CD14-positive monocyte (primary cell): ENCODE data around the gene THEMIS. TPM values are rescaled to one million over a fixed set of nuclear protein-coding genes. Genes with fewer than 3 reads are reported as not detected.

Source experiments
- DNase-seq, 3 donors: peaks; one replicate each; pipeline ENCODE4 v3.0.0-alpha.2; 2011 to 2022
- H2AFZ ChIP-seq: 2 replicates; pipeline ENCODE4 v1.6.0; 2012; ENCODE audit warnings: mild to moderate bottlenecking, low read depth, low read length, inconsistent platforms; ENCODE audit not compliant: insufficient read depth, poor library complexity, severe bottlenecking
- H3K27ac ChIP-seq, 2 donors: 1 replicate in 1 of 2; 2 replicates in 1 of 2; pipeline ENCODE4 v1.5.1; 2012 to 2013; ENCODE audit warnings: low read length in 2 of 2, control low read depth in 1 of 2, inconsistent platforms in 1 of 2, low read depth in 1 of 2, mild to moderate bottlenecking in 1 of 2
- H3K27me3 ChIP-seq, 2 donors: one replicate each; pipeline versions ENCODE4 v1.6.0 to v1.6.1; 2011 to 2013; ENCODE audit warnings: low read length in 2 of 2; ENCODE audit not compliant: control insufficient read depth in 2 of 2, insufficient read depth in 2 of 2
- H3K36me3 ChIP-seq, 2 donors: replicated peaks in 1 of 2; 1 replicate in 1 of 2; 2 replicates in 1 of 2; pipeline versions ENCODE4 v1.5.1 to v1.6.1; 2012 to 2013; ENCODE audit warnings: low read length in 2 of 2, control low read depth in 1 of 2, inconsistent platforms in 1 of 2, mild to moderate bottlenecking in 1 of 2; ENCODE audit not compliant: insufficient read depth in 2 of 2, control insufficient read depth in 1 of 2
- H3K4me1 ChIP-seq, 2 donors: 1 replicate in 1 of 2; 2 replicates in 1 of 2; pipeline versions ENCODE4 v1.5.1 to v1.6.1; 2012 to 2013; ENCODE audit warnings: low read length in 2 of 2, control low read depth in 1 of 2, inconsistent platforms in 1 of 2, mild to moderate bottlenecking in 1 of 2, moderate library complexity in 1 of 2; ENCODE audit not compliant: insufficient read depth in 2 of 2, control insufficient read depth in 1 of 2
- H3K4me2 ChIP-seq: replicated peaks from 2 replicates; pipeline ENCODE3; 2012; ENCODE audit warnings: low read length, moderate library complexity, mild to moderate bottlenecking; ENCODE audit not compliant: poor library complexity, severe bottlenecking; ENCODE audit errors: extremely low read depth
- H3K4me3 ChIP-seq, 3 experiments: fragments of 200-600 bp in 1 of 3; sonication (generic) in 1 of 3; replicated peaks in 1 of 3; 1 replicate in 2 of 3; 2 replicates in 1 of 3; pipeline ENCODE4 v1.5.1; 2011 to 2013; ENCODE audit warnings: low read length in 3 of 3, mild to moderate bottlenecking in 3 of 3, control low read depth in 2 of 3, low read depth in 2 of 3, inconsistent platforms in 1 of 3, moderate library complexity in 1 of 3
- H3K79me2 ChIP-seq: 2 replicates; pipeline ENCODE4 v1.6.0; 2012; ENCODE audit warnings: mild to moderate bottlenecking, control low read depth, inconsistent platforms, low read length, moderate library complexity; ENCODE audit not compliant: insufficient read depth
- H3K9ac ChIP-seq: 2 replicates; pipeline ENCODE4 v1.6.0; 2017; ENCODE audit warnings: low read length, mild to moderate bottlenecking; ENCODE audit not compliant: insufficient read depth, poor library complexity, severe bottlenecking
- H3K9me3 ChIP-seq, 2 donors: replicated peaks in 1 of 2; 1 replicate in 1 of 2; 2 replicates in 1 of 2; pipeline versions ENCODE4 v1.5.1 to v1.6.1; 2012 to 2013; ENCODE audit warnings: low read length in 2 of 2, control low read depth in 1 of 2; ENCODE audit not compliant: control insufficient read depth in 1 of 2, insufficient read depth in 1 of 2
- H4K20me1 ChIP-seq: 2 replicates; pipeline ENCODE4 v1.6.0; 2012; ENCODE audit warnings: mild to moderate bottlenecking, low read length, control low read depth, moderate library complexity; ENCODE audit not compliant: insufficient read depth
- H3K27ac Mint-ChIP-seq, 7 donors: one replicate each; pipeline ENCODE4 v1.8.0; 2020; ENCODE audit warnings: mild to moderate bottlenecking in 7 of 7, mixed read lengths in 7 of 7, moderate library complexity in 6 of 7, inconsistent platforms in 2 of 7
- H3K27me3 Mint-ChIP-seq, 3 donors: one replicate each; pipeline ENCODE4 v1.8.0; 2021 to 2022; ENCODE audit warnings: low read depth in 3 of 3, mild to moderate bottlenecking in 3 of 3, mixed read lengths in 3 of 3, moderate library complexity in 3 of 3, inconsistent platforms in 1 of 3
- H3K36me3 Mint-ChIP-seq, 2 donors: one replicate each; pipeline ENCODE4 v1.8.0; 2020; ENCODE audit warnings: mixed read lengths in 2 of 2, inconsistent platforms in 1 of 2, mild to moderate bottlenecking in 1 of 2
- H3K4me1 Mint-ChIP-seq: one replicate; pipeline ENCODE4 v1.8.0; 2020; ENCODE audit warnings: mild to moderate bottlenecking, mixed read lengths
- H3K4me3 Mint-ChIP-seq, 2 donors: one replicate each; pipeline ENCODE4 v1.8.0; 2020; ENCODE audit warnings: mild to moderate bottlenecking in 2 of 2, mixed read lengths in 2 of 2, moderate library complexity in 1 of 2
- H3K9me3 Mint-ChIP-seq, 7 donors: one replicate each; pipeline ENCODE4 v1.8.0; 2020 to 2022; ENCODE audit warnings: mixed read lengths in 7 of 7, mild to moderate bottlenecking in 6 of 7, moderate library complexity in 6 of 7, inconsistent platforms in 2 of 7
- CTCF ChIP-seq: fragments of 200-600 bp; IDR thresholded peaks from one replicate; pipeline ENCODE4 v1.8.0; 2022; ENCODE audit warnings: antibody characterized with exemption, mild to moderate bottlenecking
- intact Hi-C, 2 donors: fragments of 100-400 bp; cut with micrococcal nuclease; formaldehyde crosslinking; loops; one replicate each; pipeline versions ENCODE4 v1.15.0 to v1.15.1; 2023
- polyA plus RNA-seq, 3 donors: library from polyadenylated mRNA; depleted of rRNA in 1 of 3; unstranded in 2 of 3; stranded (reverse) in 1 of 3; fragments of 300-500 nt in 2 of 3; fragments of >200 nt in 1 of 3; fragmentation: Illumina TruSeq in 2 of 3; gene quantifications; 1 replicate in 2 of 3; 2 replicates in 1 of 3; pipeline ENCODE4 v1.2.3, GENCODE V29; 2012 to 2021

The THEMIS gene
- polyA plus RNA-seq, 3 donors, result 0.13 to 0.16 TPM; not detected in 1

GRCh38 chr6:127695108-127695507, 205.8 kb downstream of the THEMIS start:
- H3K9me3 ChIP-seq, result no peaks in the 10 kb centered on the region
- no peak overlapping the region for H3K9ac ChIP-seq
- no peaks in the 10 kb centered on the region for H3K79me2 ChIP-seq
- H3K4me1 ChIP-seq, result no peaks in the 10 kb centered on the region
- H3K4me1 Mint-ChIP-seq, result no peaks in the 10 kb centered on the region
- no peak overlapping the region for H3K27ac ChIP-seq
- no peak overlapping the region for H3K27ac Mint-ChIP-seq
- no peak for TF ChIP-seq CTCF
- no peaks in the 10 kb centered on the region for H4K20me1 ChIP-seq
- no peaks in the 10 kb centered on the region for H3K27me3 ChIP-seq
- H3K4me3 Mint-ChIP-seq, result no peak overlapping the region
- DNase-seq, result no peak
- no peaks in the 10 kb centered on the region for H3K36me3 Mint-ChIP-seq
- intact Hi-C loops, result no loop called here
- no peak overlapping the region for H3K4me2 ChIP-seq
- H3K36me3 ChIP-seq, result no peaks in the 10 kb centered on the region
- no peaks in the 10 kb centered on the region for H3K27me3 Mint-ChIP-seq
- H3K9me3 Mint-ChIP-seq, result peaks cover 0 to 2% (median 0%) of the 10 kb centered on the region in 7 donors
- no peak overlapping the region for H3K4me3 ChIP-seq
- no peak overlapping the region for H2AFZ ChIP-seq

GRCh38 chr6:127691146-127691545, 209.7 kb downstream of the THEMIS start:
- TF ChIP-seq CTCF, result no peak
- intact Hi-C loops, result no loop called here
- no peak for DNase-seq
- Histone ChIP-seq H2AFZ (no peak overlapping the region), H3K9me3 (no peaks in the 10 kb centered on the region), H3K4me1 (no peaks in the 10 kb centered on the region), H3K79me2 (no peaks in the 10 kb centered on the region), H3K36me3 (no peaks in the 10 kb centered on the region), H3K4me2 (no peak overlapping the region), H3K4me3 (no peak overlapping the region), H3K9ac (no peak overlapping the region), H4K20me1 (no peaks in the 10 kb centered on the region), H3K27me3 (no peaks in the 10 kb centered on the region), H3K27ac (no peak overlapping the region)
- peaks cover 0 to 4% (median 0%) of the 10 kb centered on the region in 7 donors for H3K9me3 Mint-ChIP-seq
- no peak overlapping the region for H3K27ac Mint-ChIP-seq
- no peaks in the 10 kb centered on the region for H3K4me1 Mint-ChIP-seq
- no peaks in the 10 kb centered on the region for H3K36me3 Mint-ChIP-seq
- H3K27me3 Mint-ChIP-seq, result peaks cover 0 to 2% (median 0%) of the 10 kb centered on the region in 3 donors
- H3K4me3 Mint-ChIP-seq, result no peak overlapping the region
